Activated CD4-positive, alpha-beta T cell treated with anti-CD3 and anti-CD28 coated beads for 1 hour (primary cell): ENCODE data around the gene CYP26A1.
A peak's percentile ranks its signal among the peaks of the same experiment; 100 is the strongest.

ENCODE experiments used
- DNase-seq: peaks from one replicate; pipeline ENCODE4 v3.0.0-alpha.2; 2020

CYP26A1 gene

DNA sequence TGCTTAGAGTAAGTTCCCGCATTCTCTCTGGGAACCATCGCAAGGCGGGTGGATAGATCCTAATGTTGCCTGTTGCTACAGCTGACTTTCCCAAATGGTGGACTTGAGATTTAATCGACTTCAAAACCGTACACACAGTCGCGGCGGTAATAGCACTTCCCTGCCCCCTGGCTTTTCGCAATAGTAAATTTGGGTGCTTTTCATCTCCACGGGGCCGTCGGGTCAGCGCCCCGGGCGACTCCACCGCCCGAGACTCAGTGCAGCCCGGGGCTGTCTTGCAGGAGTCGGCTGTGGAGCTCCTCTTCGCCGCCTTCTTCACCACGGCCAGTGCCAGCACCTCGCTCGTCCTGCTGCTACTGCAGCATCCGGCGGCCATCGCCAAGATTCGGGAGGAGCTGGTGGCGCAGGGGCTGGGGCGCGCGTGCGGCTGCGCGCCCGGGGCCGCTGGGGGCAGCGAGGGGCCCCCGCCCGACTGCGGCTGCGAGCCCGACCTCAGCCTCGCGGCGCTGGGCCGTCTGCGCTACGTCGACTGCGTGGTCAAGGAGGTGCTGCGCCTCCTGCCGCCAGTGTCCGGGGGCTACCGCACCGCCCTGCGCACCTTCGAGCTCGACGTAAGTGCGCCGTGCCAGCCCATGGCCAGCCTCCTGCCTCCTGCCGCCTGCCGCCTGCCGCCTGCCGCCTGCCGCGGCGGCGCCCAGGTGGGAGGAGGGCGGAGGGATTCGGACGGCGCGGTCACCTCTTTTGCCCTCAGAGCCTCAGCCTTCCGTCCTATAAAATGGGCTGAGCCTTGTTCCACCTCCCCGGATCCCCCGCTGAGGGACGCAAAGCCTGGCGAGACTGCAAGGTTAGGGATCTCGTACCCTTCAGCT lies 7.8 kb upstream of the CYP26A1 start:
- DNase-seq: no peak

DNA sequence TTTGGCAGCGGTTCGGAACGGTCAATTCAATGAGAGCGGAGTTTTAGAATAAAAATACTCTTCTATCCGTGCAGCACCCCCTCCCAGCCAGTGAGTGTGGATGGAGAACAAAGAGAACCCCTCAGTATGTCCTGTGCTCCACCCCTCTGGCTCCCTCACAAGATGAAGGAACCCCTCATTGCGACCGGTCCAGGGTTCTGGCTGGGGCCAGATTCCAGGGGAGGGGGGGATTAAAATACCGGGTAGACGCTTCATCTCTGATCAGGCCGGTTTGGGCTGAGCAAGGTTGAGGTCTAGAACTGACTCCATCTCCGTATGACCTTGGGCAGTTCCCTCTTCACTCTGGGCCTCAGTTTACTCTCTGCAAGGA lies 7.2 kb upstream of the CYP26A1 start:
- no peak for DNase-seq

DNA sequence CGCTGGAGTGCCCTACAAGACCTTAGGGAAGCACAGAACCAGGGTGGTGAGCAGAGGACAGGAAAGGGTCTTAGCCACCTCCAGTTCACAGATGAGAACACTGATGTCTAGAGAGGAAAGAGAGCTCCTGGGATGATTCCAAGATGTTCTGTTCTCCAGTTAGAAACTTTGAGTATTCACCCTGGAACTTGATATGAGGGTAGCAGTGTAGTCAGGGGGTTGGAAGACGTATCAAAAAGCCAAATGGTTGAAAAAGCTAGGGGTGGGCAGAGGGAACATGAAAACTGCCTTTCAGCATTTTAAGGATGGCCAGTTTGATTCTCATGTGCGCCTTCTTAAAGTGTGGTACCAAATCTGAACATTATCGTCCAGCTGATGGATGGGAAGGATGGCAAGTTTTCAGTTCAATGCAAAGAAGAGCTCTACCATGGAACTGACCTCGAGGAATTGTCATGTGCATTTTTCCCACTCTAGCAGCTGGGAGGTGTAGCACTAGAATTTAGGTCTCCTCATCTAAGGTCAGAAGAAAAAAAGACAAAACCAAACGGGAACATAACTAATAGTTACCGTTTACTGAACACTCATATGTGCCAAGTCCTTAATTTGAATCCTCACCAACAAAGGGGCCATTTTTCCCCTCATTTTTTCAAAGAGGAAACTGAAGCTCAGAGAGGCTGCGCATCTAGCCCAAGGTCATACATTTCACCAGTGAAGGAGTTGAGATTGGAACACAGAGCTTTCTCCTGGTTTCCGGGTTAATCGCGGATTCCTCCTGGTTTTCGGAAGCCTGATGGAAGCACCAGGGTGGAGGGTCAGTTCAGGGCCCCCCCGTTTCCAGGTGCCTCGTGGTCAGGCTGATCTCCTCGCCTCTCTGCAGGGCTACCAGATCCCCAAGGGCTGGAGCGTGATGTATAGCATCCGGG lies 6.0 kb upstream of the CYP26A1 start:
- DNase-seq: no peak

DNA sequence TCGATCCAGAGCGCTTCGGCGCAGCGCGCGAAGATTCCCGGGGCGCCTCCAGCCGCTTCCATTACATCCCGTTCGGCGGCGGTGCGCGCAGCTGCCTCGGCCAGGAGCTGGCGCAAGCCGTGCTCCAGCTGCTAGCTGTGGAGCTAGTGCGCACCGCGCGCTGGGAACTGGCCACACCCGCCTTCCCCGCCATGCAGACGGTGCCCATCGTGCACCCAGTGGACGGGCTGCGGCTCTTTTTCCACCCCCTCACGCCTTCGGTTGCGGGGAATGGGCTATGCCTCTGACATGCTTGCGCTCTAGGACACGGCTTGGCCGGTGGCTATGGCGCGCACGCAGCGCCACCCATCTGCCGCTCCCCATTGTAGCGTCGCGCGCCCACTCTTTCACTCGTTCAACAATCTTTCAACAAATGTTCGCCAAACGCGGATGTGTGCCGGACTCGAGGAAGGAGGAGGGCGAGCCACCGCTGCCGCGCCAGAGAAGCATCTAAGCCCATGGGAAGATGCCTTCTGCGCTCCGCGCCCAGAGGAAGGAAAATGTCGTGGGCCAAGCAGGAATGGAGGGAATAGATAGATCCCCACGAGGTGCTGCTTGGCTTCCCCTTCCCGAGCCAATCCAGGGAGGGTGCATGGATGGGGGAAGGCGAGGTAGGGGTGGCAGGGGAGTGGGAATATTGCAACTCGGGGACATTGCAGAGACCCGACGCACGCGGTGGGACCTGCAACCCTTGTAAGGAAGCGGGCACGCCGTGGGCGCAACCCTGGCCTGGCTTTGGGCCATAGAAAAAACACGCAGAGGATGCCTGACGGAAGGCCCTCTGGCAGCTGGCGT lies 5.1 kb upstream of the CYP26A1 start:
- no peak for DNase-seq

DNA sequence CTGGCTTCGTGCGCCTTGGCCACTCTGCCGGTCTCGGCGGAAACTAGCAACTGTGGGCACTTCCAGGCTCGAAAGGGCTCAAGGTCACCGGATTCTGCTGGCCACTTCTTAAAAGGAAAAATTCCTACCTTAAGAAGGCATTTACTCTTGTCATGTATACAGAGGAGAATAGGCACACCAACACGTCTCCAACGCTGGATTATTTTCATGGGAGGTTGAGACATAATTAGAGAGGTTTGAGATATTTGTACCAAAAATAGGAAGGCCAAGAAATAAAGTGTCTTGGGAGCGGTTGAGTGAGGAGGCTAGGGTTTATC lies 4.5 kb upstream of the CYP26A1 start:
- DNase-seq: no peak

GRCh38 chr10:93070378-93071176 lies 3.1 kb upstream of the CYP26A1 start:
- no peak for DNase-seq

GRCh38 chr10:93071177-93071472 lies 2.6 kb upstream of the CYP26A1 start:
- DNase-seq: no peak

GRCh38 chr10:93071674-93072224 lies 1.9 kb upstream of the CYP26A1 start:
- no peak for DNase-seq

- no peak for DNase-seq
Measured at GRCh38 chr10:93072225-93072712, 1.4 kb upstream of the CYP26A1 start.

GRCh38 chr10:93072713-93073538 lies 767 bp upstream of the CYP26A1 start:
- no peak for DNase-seq

- no peak for DNase-seq
Measured at GRCh38 chr10:93074147-93074596, 479 bp downstream of the CYP26A1 start.

DNA sequence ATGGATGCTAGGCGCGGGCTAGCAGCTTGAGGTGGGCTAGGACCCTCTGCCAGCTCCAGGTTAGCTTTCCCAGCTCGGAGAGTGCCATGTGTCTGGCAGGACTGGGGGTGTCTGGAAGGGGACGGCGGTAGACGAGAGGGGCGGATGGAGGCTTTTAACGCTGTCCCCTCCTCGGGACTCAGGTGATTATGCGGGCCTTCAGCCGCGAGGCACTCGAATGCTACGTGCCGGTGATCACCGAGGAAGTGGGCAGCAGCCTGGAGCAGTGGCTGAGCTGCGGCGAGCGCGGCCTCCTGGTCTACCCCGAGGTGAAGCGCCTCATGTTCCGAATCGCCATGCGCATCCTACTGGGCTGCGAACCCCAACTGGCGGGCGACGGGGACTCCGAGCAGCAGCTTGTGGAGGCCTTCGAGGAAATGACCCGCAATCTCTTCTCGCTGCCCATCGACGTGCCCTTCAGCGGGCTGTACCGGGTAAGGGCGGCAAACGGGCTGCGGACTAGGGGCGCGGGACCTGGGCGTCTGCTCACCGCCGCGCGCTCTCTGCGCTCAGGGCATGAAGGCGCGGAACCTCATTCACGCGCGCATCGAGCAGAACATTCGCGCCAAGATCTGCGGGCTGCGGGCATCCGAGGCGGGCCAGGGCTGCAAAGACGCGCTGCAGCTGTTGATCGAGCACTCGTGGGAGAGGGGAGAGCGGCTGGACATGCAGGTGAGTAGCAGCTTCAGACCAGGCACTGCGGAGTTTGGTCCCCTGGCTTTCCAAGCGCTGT lies 1.1 kb downstream of the CYP26A1 start:
- DNase-seq: no peak

DNA sequence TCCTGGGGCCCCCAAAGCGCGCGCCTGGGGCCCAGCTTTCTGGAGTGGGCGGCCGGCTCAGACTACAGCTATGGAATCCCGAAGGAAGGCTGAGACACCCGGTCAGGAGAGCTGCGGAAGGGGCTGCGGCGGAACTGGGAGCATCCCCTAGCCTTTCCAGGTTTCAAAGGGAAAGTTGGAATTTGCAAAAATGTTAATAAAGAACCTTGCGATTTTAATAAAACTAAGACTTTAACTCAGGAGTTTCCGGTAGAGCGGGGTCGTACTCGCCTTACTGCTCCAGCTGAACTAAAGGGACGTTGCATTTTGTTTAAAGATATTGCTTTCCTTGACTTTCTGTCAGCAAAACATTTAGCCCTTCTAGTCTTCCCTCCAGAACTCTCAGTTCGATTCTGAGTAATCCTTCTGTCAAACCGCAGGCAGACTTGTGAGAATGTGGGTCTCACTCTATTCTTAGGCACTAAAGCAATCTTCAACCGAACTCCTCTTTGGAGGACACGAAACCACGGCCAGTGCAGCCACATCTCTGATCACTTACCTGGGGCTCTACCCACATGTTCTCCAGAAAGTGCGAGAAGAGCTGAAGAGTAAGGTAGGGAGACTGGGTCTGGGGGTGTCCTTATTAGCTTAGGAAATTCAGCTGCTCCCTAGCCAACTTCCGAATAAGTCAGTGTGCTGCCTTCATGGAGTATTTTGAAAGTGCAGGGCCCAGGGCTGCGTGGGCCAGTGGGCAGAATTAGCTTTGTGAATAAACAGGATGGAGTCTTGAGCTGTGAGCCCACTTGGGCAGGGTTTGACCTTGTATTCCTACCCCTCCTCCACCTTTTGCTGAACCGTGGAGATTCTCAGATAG lies 1.9 kb downstream of the CYP26A1 start:
- DNase-seq: no peak

DNA sequence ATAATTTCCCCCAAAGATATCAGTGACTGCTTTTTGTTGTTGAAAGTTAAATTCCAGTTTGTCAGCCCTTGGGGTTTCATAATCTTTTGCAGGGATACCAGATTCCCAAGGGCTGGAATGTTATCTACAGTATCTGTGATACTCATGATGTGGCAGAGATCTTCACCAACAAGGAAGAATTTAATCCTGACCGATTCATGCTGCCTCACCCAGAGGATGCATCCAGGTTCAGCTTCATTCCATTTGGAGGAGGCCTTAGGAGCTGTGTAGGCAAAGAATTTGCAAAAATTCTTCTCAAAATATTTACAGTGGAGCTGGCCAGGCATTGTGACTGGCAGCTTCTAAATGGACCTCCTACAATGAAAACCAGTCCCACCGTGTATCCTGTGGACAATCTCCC lies 3.2 kb downstream of the CYP26A1 start:
- no peak for DNase-seq

DNA sequence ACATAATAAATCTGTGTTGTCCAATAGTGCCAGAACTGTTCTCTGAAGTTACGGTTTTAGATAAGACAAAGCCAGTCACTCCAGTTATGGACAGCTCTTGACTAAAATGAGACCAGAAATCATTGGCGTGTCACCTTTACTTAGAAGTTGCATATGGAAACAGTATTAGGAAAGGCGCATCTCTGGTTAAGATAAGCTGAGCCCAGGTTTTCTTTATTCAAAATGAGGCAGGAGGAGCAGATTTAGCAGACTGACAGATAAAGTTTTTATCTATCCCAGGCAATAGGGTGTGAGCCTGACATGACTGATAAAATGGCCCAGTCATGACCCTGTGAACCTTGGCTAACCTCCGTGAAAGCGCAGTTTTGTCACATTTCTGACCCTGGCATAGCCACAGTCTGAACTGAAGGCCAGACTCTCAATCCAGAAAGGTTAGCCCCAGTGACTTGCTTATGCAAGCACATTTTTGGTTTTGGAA lies 4.2 kb downstream of the CYP26A1 start:
- DNase-seq: no peak

DNA sequence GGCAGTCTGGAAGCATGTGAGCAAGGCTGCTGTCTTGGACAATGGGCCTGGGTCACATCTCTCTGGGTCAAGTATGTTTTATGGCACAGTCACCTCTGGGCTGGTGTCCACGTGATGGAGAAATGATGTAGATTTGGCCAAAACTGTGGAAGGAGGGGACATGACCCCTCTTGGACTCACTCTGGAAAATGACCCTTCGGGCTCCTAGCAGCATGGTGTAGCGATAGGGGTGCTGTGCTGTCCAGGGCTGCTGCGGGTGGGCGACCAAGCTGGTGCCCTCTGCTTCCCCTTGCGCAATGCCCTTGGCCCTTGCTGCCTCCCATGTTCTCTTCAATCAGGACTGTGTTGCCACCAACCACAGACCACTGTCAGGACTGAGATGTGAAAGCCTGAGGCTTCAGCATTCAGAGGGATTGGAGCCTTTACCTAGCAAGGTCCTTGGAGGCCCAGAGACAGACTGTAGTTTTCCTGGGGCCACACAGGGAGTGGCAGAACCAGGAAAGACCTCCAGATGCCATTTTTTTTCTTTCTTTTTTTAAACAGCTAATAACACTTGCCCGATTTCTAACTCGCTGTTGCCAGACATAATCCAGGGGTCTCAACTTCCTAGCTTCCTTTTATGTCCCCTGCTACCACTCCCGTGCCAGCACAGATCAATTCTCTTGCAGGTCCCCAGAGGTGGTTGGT lies 6.1 kb downstream of the CYP26A1 start:
- no peak for DNase-seq

GRCh38 chr10:93080350-93081046 lies 6.8 kb downstream of the CYP26A1 start:
- peak; percentile 29 for DNase-seq

DNA sequence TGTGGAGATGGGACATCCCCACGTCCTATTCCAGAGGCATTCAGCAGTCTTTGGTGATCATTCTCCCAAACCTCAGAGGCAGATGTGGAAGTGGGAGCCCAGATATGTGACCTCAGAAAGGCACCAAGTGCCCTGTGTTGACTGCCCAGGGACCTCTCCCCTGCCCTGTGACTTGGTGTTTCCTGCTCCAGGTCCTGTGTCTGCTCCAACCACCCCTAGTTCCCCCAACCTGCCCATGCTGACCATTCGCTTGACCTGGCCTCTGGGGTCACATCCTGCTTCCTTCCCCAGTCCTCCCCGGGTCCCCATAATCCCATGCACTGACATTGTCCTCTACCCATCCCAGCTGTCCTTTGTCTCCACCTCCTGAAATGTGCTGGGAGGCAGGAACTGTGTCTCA lies 7.6 kb downstream of the CYP26A1 start:
- no peak for DNase-seq
